AG20443 (cell line): Measurements from ENCODE around the gene NLGN1.

Experiments
- DNase-seq: peaks from one replicate; pipeline ENCODE4 v3.0.0; 2012; ENCODE audit warnings: low spot score, mixed read lengths

NLGN1 gene

DNA sequence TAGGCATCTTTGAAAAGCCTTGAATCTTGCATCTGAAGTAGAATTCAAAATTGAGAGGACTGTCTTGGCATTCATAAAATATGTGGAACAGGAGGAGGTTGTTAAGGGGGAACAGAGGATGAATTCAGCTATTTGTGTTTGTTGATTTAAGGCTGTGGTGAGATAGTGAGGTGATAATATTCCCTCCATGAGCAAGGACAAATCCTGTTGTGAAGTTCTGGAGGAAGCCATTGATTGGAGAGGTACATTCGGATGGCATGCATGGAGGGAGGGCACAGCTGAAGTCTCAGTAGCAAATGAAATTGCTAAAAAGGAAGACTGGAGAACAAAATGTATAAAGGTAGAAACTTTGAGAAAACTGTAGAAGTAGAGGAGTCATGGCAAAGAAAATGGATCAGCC is 443.8 kb downstream of the NLGN1 start:
- no peak for DNase-seq

DNA sequence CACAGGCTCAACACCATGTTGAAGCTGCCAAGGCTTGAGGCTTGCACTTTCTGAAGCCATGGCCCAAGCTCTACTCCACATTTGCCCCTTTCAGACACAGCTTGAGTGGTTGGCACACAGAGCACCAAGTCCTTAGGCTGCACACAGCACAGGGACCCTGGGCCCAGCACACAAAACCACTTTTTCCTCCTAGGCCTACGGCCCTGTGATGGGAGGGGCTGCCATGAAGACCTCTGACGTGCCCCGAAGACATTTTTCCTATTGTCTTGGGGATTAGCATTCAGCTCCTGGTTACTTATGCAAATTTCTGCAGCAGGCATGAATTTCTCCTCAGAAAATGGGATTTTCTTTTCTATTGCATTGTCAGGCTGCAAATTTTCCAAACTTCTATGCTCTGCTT is 445.5 kb downstream of the NLGN1 start:
- DNase-seq, result no peak

DNA sequence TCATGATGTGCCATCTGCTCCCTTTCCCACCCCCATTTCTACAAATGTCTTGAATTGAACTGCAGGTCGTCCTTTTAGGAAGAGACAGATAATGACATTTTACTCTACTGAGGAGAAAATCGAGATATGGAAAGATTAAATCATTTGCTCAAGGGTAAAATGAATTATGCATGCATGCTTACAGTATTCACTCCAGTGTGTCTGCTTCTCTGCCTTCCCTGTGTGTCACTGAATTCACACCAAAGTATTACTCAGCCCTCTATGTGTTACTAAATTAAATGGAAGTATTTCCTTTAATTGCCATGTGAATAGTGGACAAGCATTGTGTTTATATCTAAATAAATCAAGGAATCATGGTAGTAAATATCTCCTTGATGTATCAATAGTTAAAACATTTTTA is 449.0 kb downstream of the NLGN1 start:
- DNase-seq, result no peak

DNA sequence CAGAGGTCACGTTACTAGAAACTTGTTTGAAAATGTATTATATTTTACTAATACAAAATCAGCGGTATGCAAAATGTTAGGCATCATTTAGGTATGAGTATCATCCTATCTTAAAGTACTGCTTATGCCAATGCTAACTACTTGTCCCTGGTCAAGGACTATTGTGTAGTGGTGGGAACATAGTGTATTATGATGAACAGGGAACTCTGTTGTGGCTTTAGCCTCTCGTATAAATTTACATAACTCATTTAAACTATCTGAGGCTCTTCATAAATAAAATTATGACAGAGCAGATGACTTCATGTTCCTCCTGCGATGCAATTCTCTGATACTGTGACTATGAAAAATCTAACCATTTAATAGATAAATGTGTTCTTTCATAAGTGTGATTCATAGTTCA is 451.9 kb downstream of the NLGN1 start:
- DNase-seq, result no peak

DNA sequence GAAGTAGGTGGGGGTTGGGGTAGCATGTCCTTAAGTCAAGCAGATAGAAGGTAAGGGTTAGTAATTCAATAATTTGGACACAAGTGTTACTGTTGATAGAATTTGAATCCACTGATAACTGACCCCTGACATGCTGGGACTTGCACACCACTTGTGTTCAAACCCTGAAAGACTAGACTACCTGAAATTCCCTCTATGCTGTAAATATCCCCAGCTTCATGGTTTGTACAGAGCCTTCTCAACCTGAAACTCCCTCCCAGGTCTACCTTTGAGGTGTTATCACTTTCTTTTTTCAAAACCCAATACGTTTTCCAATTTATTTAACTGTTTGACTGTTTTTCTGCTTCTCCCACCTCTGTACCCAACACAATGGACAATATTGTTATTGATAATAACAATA is 459.6 kb downstream of the NLGN1 start:
- DNase-seq, result no peak

DNA sequence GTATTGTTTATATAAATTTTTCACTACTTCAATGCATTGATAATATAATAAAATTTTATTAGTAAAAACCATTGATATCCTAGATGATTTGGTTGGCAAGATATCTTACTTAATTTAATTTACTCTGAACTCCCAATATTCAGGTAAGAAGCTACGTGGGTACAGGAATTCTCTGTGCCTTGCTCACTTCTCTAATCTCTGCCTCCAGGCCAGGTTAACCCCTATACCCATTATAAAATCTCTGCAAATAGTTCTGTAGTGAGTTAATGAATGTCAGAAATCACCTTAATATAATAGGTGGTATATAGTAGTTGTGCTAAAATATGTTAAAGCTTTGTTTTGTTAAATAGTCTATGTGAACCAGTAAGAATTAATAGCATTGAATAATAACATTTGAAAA is 465.2 kb downstream of the NLGN1 start:
- no peak for DNase-seq

DNA sequence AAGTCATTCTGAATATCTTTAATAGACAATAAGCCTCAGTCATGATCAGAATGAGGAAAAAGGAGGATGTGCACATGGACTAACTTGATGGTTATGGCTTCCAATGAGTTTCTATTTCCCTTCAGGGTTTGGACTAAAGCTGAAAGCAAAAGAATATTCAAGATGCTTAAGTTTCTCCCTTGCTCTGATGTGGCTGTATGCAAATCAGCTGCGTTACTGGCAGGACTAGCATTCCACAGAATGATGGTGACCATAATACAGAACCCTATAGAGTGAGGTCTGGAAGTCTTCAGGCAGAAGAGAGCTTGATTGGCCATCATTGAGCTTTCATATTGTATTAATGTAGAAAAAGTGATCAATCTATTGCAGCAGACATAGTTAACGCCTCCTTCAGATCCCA is 466.0 kb downstream of the NLGN1 start:
- no peak for DNase-seq

DNA sequence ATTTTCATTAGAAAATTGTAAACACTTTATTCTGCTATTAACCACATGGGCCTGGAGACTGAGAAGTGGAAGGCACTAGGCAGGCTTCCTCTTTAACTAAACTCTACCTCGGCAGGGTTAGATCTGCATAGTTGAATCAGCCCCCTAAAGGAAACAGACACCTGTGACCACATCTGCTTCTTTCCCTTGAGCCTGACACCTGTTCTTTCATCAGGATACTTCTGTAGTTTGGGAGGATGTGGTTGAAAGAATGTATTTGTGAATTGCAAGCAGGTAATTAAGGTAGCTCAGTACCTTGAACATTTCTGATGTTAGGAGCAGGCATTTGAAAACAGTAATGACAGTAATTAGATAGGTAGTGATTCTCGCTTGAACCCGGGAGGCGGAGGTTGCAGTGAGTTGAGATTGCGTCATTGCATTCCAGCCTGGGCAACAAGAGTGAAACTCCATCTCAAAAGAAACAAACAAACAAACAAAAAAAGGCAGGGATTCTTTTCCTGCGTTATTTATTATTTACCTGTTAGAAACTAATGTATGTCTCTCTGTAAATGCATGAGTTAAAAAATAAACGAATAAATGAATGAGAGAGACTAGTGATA is 468.5 kb downstream of the NLGN1 start:
- no peak for DNase-seq

DNA sequence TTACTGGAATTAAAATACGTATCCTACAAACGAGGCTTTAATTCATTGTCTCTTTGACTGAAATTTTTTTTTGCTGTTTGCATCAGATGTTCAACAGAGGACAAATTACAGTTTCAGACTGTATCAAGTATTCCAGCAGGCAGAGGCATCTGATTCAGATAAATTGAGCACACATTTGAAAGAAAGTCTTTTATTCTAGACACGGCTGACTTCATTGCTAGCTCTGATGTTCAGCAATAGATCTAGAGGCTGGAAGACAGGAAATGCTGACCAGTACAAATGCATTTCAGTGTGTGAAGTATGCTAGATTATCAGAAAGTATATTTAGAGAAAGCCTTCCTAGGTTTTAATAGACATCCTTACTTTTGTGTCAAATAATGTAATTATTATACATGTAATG is 472.2 kb downstream of the NLGN1 start:
- no peak for DNase-seq

DNA sequence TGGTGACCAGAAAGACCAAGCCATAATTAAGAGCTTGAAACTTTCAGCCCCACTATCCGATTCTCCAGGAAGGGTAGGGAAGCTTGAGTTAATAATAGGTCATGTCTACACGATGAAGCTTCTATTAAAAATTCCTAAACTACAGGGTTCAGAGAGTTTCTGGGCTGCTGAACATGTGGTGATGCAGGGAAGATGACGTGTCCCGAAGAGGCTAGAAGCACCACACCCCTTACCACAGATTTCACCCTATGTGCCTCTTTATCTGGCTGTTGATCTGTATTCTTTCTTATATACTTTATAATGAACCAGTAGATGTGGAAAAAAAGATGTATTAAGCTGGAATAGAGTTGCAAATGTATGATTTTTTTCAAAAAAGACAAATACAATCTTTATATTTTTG is 473.4 kb downstream of the NLGN1 start:
- peak; percentile 23 for DNase-seq

DNA sequence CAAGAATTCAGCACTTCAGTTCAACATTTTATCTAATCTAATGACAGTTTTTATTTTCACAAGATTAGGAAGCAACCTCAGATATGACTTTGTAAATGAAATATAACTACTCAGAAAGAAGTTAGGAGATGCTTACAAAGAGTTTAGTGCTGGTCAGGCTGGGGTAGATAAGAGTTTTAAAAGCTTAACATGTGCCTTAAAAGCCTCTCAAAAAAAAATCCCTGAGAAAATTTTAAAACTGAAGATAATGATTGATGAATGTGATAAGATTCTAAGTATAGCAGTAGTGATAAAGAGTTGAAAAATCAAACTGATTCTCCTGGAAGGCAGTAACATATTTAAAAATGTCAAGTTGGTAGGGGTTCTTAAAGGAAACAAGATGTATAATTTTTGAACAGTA is 478.2 kb downstream of the NLGN1 start:
- DNase-seq, result no peak

DNA sequence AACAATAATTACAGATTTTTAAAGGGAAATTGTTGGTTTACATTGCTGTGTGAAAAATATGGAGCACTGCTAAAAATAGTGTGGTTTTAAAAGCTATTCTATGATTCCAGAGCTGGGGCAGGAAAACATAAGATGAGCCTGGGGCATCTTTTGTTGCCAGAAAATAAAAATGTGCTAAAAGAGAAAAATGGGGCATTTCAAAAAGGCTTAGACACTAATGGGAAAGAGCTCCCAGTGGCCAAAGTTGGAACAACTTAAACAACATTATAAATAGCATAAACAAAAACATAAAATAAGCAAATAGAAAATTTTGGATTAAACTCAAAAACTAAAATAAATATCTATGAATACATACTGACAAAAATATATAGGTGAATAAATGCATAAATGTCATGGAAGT is 478.9 kb downstream of the NLGN1 start:
- DNase-seq, result no peak

DNA sequence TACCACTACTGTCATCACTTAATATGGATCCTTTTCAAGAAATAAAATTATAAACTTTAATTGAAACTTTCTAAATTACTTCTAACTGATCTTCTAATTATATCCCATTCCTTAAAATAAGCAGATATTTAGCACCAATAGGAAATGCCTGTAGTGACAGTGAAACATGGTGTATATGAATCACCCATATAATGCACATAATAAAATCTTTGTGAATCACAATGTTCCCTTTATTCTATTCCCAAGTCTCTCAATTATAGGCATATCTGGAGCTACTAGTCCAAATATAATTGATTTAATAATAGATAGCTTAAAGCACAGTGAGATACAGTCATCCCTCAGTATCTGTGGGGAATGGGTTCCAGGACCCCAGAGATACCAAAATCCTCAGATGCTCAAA is 490.3 kb downstream of the NLGN1 start:
- DNase-seq, result no peak

DNA sequence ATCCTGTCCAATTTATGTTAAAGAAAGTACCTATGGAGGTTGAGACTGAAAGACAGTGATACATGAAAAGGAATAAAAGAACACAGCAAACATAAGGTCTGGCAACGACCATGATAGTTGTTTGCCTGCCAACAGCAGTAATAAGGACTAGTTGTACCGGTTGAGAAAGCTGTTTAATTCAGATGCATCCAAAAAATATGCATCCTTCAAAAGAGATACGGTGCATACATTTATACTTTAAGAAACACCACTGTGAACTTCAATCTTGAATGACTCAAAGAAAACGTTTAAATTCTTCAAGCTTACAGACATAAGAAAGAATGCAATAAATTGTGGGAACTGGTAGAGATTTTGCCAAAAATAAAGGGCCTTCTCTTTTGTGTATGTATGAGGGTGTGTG is 492.1 kb downstream of the NLGN1 start:
- no peak for DNase-seq

DNA sequence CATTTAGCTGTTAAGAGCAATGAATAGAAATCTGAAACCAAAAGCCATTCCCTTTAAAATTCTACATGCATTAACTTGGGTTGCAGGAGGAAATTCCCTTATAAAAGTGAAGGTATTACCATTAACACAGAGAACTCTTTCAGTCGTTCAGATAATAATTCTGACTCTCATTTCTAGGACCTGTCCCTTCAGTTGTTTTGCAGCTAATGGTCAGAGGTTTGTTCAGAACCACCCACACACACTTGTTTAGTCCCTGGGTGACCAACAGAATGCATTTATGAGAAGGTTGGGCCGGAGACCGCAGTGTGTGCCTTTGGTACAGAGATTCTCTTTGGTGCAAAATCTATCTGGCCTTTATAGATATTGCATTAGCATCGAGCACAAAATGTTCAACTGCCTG is 492.5 kb downstream of the NLGN1 start:
- no peak for DNase-seq

DNA sequence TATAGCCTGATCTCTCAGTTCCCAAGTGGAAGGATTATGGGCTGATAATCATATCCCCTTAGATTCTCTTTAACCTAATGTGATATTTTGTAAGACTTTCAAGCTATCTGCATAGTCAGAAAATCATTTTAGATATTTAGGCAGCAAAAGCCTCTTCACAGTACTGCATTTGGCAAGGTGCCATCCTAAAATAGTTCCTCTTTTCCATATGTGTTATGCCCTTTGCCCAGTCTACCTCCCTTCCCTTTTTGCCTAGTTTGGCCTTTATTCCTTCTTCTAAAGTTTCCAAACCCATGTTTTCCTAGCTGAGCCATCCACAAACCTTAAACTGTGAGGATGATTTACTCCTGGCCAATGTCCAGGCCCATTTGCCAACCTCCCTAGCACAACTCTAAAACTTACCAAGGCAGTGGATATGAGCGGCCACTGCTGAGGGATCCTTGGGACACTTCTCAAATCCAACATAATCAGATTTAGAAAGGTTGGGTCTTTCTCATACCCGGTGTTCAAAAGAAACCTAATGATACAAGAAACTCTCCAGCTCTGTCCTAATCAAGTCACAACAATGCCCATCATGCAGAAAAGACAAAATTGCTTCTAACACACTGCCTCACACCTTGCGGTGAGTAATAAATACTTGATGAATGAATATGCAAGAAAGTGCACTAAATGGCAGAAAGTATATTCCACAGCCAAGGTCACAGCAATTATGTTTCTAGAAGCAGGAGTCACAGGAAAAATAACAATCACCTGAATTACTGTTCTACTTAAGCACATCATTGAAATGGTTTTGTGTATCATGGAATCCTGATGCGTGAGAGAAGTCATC is 493.9 kb downstream of the NLGN1 start:
- DNase-seq, result no peak

DNA sequence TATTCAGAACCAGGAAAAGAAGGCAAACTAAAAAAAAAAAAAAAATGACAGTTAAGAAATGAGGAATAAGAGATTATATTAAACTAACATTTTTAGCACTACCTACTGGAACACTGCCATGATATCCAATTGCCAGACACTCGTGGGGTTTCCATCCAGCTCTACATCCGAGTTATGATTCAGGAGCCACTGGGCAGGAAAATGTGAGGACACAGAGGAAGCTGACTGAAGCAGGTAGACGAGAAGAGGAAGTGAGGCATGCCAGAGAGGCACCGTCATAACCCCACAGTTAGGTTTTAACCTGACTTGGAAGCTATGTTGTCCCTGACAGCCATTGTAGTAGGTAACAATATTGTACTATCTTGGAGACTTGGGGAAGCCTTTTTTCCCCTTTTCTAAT is 495.0 kb downstream of the NLGN1 start:
- DNase-seq, result no peak

DNA sequence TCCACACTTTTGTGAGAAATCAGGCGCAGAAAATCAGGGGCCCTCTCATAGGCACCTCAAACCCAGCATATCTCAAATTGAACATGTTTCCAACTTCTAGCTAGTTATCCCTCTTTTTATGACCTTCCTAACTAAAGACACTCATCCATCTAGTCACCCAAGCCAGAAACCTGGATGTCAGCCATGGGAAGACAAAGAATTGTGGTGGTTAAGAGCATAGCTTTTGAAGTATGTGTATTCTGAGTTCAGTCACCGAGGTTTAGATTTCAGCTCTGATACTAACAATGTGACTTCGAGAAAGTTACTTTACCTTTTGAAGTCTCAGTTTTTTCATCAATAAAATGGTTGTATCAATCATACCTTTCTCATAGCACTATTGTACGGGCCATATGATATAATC is 495.5 kb downstream of the NLGN1 start:
- DNase-seq, result peak; percentile 65

DNA sequence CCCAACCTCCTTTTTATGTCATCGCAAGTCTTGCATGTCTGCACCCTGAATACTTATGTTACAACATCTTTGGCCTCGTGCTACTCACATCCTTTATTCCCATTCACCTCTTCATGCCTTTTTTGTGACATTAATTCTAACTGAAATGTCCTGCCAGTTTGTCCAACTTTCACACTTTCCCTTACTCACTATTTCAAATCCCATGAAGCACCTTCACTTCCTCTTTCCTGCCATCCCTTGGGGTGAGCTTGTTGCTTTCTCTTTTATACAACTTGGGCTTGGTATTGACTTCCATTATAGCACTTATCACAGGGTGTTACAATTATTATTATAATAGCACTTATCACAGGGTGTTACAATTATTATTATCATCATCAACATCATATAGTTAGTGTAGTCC is 496.3 kb downstream of the NLGN1 start:
- DNase-seq, result no peak

DNA sequence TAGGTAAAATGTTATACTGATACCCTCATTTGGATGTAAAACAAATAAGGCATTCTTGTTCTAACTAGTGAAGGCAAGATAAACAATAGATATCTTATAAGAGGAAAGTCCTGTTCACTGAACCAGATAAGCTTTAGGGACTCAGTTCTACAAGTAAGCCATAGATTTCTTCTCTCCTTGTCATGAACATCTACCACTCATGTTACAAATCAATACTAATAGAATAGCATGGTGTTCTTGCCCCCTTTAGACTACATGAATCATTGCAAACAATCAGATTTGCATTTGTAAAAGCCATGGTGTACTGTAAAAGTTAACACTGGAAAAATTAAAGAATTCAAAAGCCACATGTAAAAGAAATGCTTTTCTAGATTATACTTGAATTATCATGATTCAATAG is 500.1 kb downstream of the NLGN1 start:
- DNase-seq, result no peak

DNA sequence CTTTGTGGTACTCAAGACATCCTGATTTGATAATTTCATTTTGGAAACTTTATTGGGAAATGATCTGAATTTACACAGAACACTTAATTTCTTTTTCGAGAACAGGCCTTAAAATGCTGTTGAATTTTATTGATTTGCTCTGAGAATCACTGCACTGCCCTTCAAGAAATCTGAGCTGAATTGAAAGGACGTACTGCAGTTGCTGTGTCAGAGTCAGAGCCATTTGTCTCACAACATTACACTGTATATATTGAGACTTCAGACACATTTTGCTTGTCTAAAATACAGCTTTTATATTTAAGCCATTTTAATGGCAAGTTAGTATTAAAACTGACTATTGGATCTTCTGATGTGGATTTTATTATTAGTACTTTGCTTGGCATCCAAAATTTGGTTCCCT is 504.1 kb downstream of the NLGN1 start:
- DNase-seq, result no peak

DNA sequence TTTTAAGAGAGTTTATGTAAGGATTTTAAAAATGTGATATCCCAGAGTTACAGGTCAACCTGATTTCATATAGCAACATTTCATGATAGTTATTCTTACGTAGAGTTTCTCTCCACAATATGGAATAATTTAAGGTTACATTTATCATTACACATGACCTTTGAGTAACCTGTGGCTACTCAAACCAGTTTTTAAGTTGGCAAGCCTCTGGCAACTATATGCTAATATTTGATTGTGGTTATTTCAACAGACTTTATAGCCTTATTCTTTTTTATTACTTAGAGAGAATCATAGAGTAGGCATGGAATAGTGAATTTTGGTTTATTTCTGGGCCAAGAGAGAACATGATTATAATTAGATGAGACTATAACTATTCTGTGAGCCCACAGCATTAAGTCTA is 504.9 kb downstream of the NLGN1 start:
- DNase-seq, result no peak

DNA sequence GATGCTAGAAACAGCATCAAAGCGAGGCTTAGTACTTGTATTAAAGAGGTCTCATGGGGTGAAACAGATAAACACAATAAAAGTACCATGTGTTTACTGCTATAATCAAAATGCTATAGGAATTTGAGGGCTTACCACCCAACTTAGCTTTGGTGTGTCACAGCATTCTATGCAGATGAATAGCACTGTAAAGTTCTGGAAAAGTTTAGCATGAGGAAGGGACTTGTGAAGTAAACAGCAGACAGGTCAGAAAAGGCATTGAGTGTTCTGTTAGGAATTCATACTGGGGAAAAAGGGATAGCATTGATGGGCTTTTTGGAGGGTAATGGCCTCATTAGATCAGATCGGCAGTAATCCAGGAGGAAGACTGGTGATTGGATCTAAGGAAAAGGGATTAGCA is 505.3 kb downstream of the NLGN1 start:
- DNase-seq, result no peak

DNA sequence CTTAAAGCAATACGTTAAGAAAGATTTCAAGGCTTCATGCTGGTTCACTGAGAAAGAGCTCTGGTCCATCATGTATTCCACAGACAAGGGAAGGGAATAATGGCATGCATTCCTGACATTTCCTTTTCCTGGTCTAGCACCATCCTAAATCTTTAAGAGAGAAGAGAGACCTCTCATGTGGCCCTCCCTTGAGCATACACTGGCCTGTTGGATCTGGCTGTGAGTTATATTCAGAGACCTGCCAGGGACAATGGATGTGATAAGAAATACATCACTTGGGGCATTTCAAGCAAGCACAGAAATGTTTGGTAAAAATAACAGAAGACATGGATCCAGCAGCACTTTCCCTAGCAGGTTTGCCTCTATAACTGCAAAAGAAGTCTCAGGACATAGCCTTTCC is 507.8 kb downstream of the NLGN1 start:
- DNase-seq, result no peak
